GM12878 (cell line): ENCODE data around the gene RPL12. TPM values are rescaled to one million over a fixed set of nuclear protein-coding genes. Genes with fewer than 3 reads are reported as not detected.

ENCODE experiments used
- ATAC-seq: fragments of 200-7000 bp; cut with Tn5 transposase; 3 replicates; pipeline ENCODE4 v1.9.1; 2020; ENCODE audit warnings: mild to moderate bottlenecking, moderate library complexity
- BruUV-seq: library from RNA; stranded (reverse); fragments of 400-500 nt; replicated peaks from 2 replicates; lab custom pipeline; 2021; lab: Mats Ljungman, UMichigan
- CTCF ChIA-PET: fragments of 300-600 bp; sonication (Branson Sonifier 250); formaldehyde crosslinking; extraction: SDS; loops from one replicate; lab custom pipeline; 2021; ENCODE audit warnings: inconsistent platforms; lab: Yijun Ruan, JAX
- POLR2A ChIA-PET: fragments of 350-600 bp; formaldehyde crosslinking; extraction: SDS; loops from one replicate; lab custom pipeline; 2021; ENCODE audit warnings: inconsistent platforms; lab: Charles Lee
- RAD21 ChIA-PET: fragments of 300-600 bp; sonication (Branson Sonifier 250); formaldehyde crosslinking; loops from one replicate; lab custom pipeline; 2023; ENCODE audit warnings: antibody characterized with exemption; ENCODE audit not compliant: unreplicated experiment; lab: Charles Lee
- SMC1A ChIA-PET: fragments of 300-600 bp; sonication (Branson Sonifier 250); formaldehyde crosslinking; loops from one replicate; lab custom pipeline; 2023; ENCODE audit not compliant: unreplicated experiment, uncharacterized antibody; lab: Charles Lee
- DNase-seq: peaks from one replicate; pipeline ENCODE4 v3.0.0-alpha.2; 2011; ENCODE audit warnings: low read depth, low spot score
- FAIRE-seq: peaks from 3 replicates; lab custom pipeline; 2011; peaks lifted over from hg19 to GRCh38; lab: Jason Lieb, UNC
- H2AFZ ChIP-seq: 2 replicates; pipeline ENCODE4 v1.6.0; 2011; ENCODE audit warnings: low read depth, low read length, control low read depth; ENCODE audit not compliant: control insufficient read depth
- H3K27ac ChIP-seq: 2 replicates; pipeline ENCODE4 v1.5.1; 2011; ENCODE audit warnings: control low read depth; ENCODE audit not compliant: control insufficient read depth, insufficient read depth
- H3K27me3 ChIP-seq, 2 experiments: replicated peaks in 1 of 2; 2 replicates each; pipeline versions ENCODE4 v1.6.0 to v1.6.1; 2011; ENCODE audit warnings: low read length in 1 of 2; ENCODE audit not compliant: control insufficient read depth in 2 of 2, insufficient read depth in 2 of 2
- H3K36me3 ChIP-seq, 2 experiments: 2 replicates each; pipeline ENCODE4 v1.5.1; 2011; ENCODE audit warnings: low read length in 1 of 2; ENCODE audit not compliant: control insufficient read depth in 2 of 2, insufficient read depth in 2 of 2
- H3K4me1 ChIP-seq: 2 replicates; pipeline ENCODE4 v1.6.1; 2011; ENCODE audit warnings: mild to moderate bottlenecking, low read length, moderate library complexity, mixed read lengths; ENCODE audit not compliant: control insufficient read depth, insufficient read depth
- H3K4me2 ChIP-seq: 2 replicates; pipeline ENCODE4 v1.6.0; 2011; ENCODE audit warnings: control low read depth; ENCODE audit not compliant: control insufficient read depth, insufficient read depth
- H3K4me3 ChIP-seq: fragments of 200-600 bp; sonication (generic); 2 replicates; pipeline ENCODE4 v1.5.1; 2016
- H3K79me2 ChIP-seq: 2 replicates; pipeline ENCODE4 v1.6.0; 2011; ENCODE audit warnings: low read length; ENCODE audit not compliant: control insufficient read depth, insufficient read depth
- H3K9ac ChIP-seq: 2 replicates; pipeline ENCODE4 v1.8.0; 2011; ENCODE audit warnings: low read length, control low read depth, mixed read lengths; ENCODE audit not compliant: control insufficient read depth, insufficient read depth
- H3K9me3 ChIP-seq: replicated peaks from 3 replicates; pipeline ENCODE4 v1.5.1; 2011; ENCODE audit warnings: mild to moderate bottlenecking, low read length; ENCODE audit not compliant: control insufficient read depth, insufficient read depth
- H4K20me1 ChIP-seq: 2 replicates; pipeline ENCODE4 v1.6.0; 2011; ENCODE audit not compliant: control insufficient read depth, insufficient read depth
- ATF7 ChIP-seq: fragments of 450-650 bp; IDR thresholded peaks from 2 replicates; pipeline ENCODE4 v1.6.1; 2016; ENCODE audit warnings: low read depth, mild to moderate bottlenecking
- CREM ChIP-seq: IDR thresholded peaks from 2 replicates; pipeline ENCODE4 v1.6.1; 2014; ENCODE audit warnings: antibody characterized with exemption, low read depth
- ELK1 ChIP-seq: IDR thresholded peaks from 2 replicates; pipeline ENCODE4 v1.6.1; 2012; ENCODE audit warnings: low read depth, low read length, improper control_type of control experiment
- FOXK2 ChIP-seq: fragments of 450-650 bp; IDR thresholded peaks from 2 replicates; pipeline ENCODE4 v1.6.1; 2017; ENCODE audit warnings: mild to moderate bottlenecking, moderate library complexity
- HDAC6 ChIP-seq: fragments of 200-600 bp; sonication (generic); IDR thresholded peaks from one replicate; pipeline ENCODE4 v1.8.0; 2017; ENCODE audit warnings: antibody characterized with exemption; ENCODE audit not compliant: unreplicated experiment
- WGBS: methylation state at CpG from one replicate; pipeline ENCODE4 v1.1.6; 2016; ENCODE audit warnings: low lambda C conversion rate; ENCODE audit not compliant: insufficient replicate concordance, insufficient coverage; ENCODE audit errors: missing lambda C conversion rate; 5-methylcytosine and 5-hydroxymethylcytosine counted together
- in situ Hi-C: fragments of 300-500 bp; cut with MboI; formaldehyde crosslinking; loops from 9 replicates; pipeline ENCODE4 v1.14.3; 2018; ENCODE audit warnings: mixed read lengths
- intact Hi-C: fragments of 100-400 bp; cut with micrococcal nuclease; formaldehyde crosslinking; loops from one replicate; pipeline ENCODE4 v1.14.2; 2022; ENCODE audit not compliant: unreplicated experiment
- polyA plus RNA-seq, 11 experiments: library from polyadenylated mRNA; depleted of rRNA in 4 of 11; unstranded in 6 of 11; stranded (reverse) in 5 of 11; fragments of >200 nt; fragmentation: Nextera tagmentation in 4 of 11; fragmentation: Illumina TruSeq in 1 of 11; extraction: Ambion mirVana in 4 of 11; extraction: Trizol in 1 of 11; gene quantifications; 1 replicate in 1 of 11; 2 replicates in 10 of 11; pipeline versions ENCODE4 v1.2.1 to v1.2.3, GENCODE V29; 2011 to 2016; ENCODE audit warnings: inconsistent platforms in 2 of 11, missing spikeins in 2 of 11, low read depth in 1 of 11
- total RNA-seq, 4 experiments: library from RNA; depleted of rRNA in 3 of 4; stranded (reverse); fragments of >200 nt in 3 of 4; fragmentation: Illumina TruSeq in 1 of 4; extraction: Trizol in 1 of 4; gene quantifications; 2 replicates each; pipeline versions ENCODE4 v1.2.1 to v1.2.3, GENCODE V29; 2013 to 2021

Gene RPL12
- total and polyA plus RNA-seq, 10 of the 15 experiments (the other 5 are each of a cell fraction or from before 2014, with no cell fraction given) = 961 to 5,544 (median 2,858) TPM

- H3K4me1 ChIP-seq = no peaks in the 10 kb centered on the region
- no peak overlapping the region for H2AFZ ChIP-seq
- peaks cover 49% of the 10 kb centered on the region for H3K79me2 ChIP-seq
- CTCF ChIA-PET = interaction anchor here (1.6 kb wide), 1 partner anchor 32 kb away, joined by 3 read pairs; no protein-coding TSS in a partner anchor
- RAD21 ChIA-PET = interaction anchor here (1.1 kb wide), 1 partner anchor 25 kb away, joined by 3 read pairs; no protein-coding TSS in a partner anchor
- POLR2A ChIA-PET = no interaction called here
- in situ Hi-C loops (no loop called here), intact Hi-C loops (no loop called here)
- H3K9me3 ChIP-seq = peaks cover 11% of the 10 kb centered on the region
- FAIRE-seq (no peak), DNase-seq (no peak), ATAC-seq (no peak)
- H3K27ac ChIP-seq = no peak overlapping the region
- H3K4me3 ChIP-seq = peak overlapping the region; percentile 93; the same call in 1 of the 2 replicates
- peaks cover 11% of the 10 kb centered on the region for H4K20me1 ChIP-seq
- peak overlapping the region; percentile 38; the same call in 1 of the 2 replicates for H3K4me2 ChIP-seq
- peaks cover 20 to 59% of the 10 kb centered on the region in 2 experiments for H3K36me3 ChIP-seq
- no peak overlapping the region for H3K9ac ChIP-seq
- SMC1A ChIA-PET = interaction anchor here (0.6 to 1.5 kb wide), 4 partner anchors 14 to 30 kb away, joined by 3 read pairs; partner anchors contain the start of gene ZNF79
- WGBS = 82% methylated on average over 5 of the region's 7 CpGs
- no TSS peak for BruUV-seq
- no peaks in the 10 kb centered on the region for H3K27me3 ChIP-seq
- no peak for TF ChIP-seq ELK1
- no peak for TF ChIP-seq FOXK2
- TF ChIP-seq CREM = peak; percentile 40; the same call in 1 of the 2 replicates
- TF ChIP-seq ATF7 = 0 out of 2 replicates have a peak, but pooled peaks have one; percentile 42
- TF ChIP-seq HDAC6 = no peak
These were observed 3.6 kb downstream of the RPL12 start for GRCh38 chr9:127447416-127448111.
